Lung (tissue), 12 donors: Measurements from ENCODE around the gene IMMT. TPM values are rescaled to one million over a fixed set of nuclear protein-coding genes. Genes with fewer than 3 reads are reported as not detected.

Source experiments
- ATAC-seq: fragments of 200-7000 bp; cut with Tn5 transposase; one replicate; pipeline ENCODE4 v1.9.1; 2020; ENCODE audit warnings: moderate number of reproducible peaks; ENCODE audit not compliant: insufficient read depth, low FRiP score
- DNase-seq, 3 donors: peaks; one replicate each; pipeline ENCODE4 v3.0.0-alpha.2; 2013 to 2017
- H3K27ac ChIP-seq, 2 donors: one replicate each; pipeline ENCODE4 v1.5.1; 2013; ENCODE audit warnings: mild to moderate bottlenecking in 2 of 2, moderate library complexity in 2 of 2, control low read depth in 1 of 2, inconsistent platforms in 1 of 2, low read depth in 1 of 2, low read length in 1 of 2
- H3K27me3 ChIP-seq, 3 donors: one replicate each; pipeline ENCODE4 v1.5.1; 2013; ENCODE audit warnings: low read length in 2 of 3; ENCODE audit not compliant: control insufficient read depth in 3 of 3, insufficient read depth in 3 of 3
- H3K36me3 ChIP-seq, 4 donors: one replicate each; pipeline ENCODE4 v1.5.1; 2013; ENCODE audit warnings: low read length in 4 of 4, mild to moderate bottlenecking in 1 of 4, moderate library complexity in 1 of 4; ENCODE audit not compliant: control insufficient read depth in 4 of 4, insufficient read depth in 4 of 4
- H3K4me1 ChIP-seq, 5 donors: one replicate each; pipeline ENCODE4 v1.5.1; 2013; ENCODE audit warnings: low read length in 5 of 5, mild to moderate bottlenecking in 2 of 5, moderate library complexity in 1 of 5; ENCODE audit not compliant: control insufficient read depth in 5 of 5, insufficient read depth in 5 of 5
- H3K4me3 ChIP-seq: one replicate; pipeline ENCODE4 v1.5.1; 2013; ENCODE audit warnings: mild to moderate bottlenecking, control low read depth, moderate library complexity
- H3K9ac ChIP-seq, 2 donors: one replicate each; pipeline ENCODE4 v1.5.1; 2013; ENCODE audit warnings: low read length in 2 of 2, control low read depth in 1 of 2; ENCODE audit not compliant: insufficient read depth in 1 of 2
- H3K9me3 ChIP-seq, 4 donors: one replicate each; pipeline ENCODE4 v1.5.1; 2013; ENCODE audit warnings: low read length in 3 of 4, mild to moderate bottlenecking in 1 of 4, moderate library complexity in 1 of 4; ENCODE audit not compliant: control insufficient read depth in 4 of 4, insufficient read depth in 3 of 4
- CTCF ChIP-seq: IDR thresholded peaks from 2 replicates; pipeline ENCODE4 v1.5.1; 2012; ENCODE audit warnings: mild to moderate bottlenecking; ENCODE audit errors: control extremely low read depth, extremely low read depth
- WGBS, 2 donors: extraction: QIAGEN DNeasy Blood & Tissue Kit; methylation state at CpG; one replicate each; pipeline ENCODE4 v1.1.7; 2013; 5-methylcytosine and 5-hydroxymethylcytosine counted together
- polyA plus RNA-seq, 2 donors: library from polyadenylated mRNA; stranded (reverse); fragments of 200-250 nt; gene quantifications; one replicate each; pipeline ENCODE4 v1.2.1, GENCODE V29; 2013
- total RNA-seq, 2 donors: library from RNA; depleted of rRNA in 1 of 2; stranded (reverse); fragments of >200 nt in 1 of 2; gene quantifications; one replicate each; pipeline ENCODE4 v1.2.1, GENCODE V29; 2014 to 2021
- donor health status: control.
- donor health status: control.
- donor health status: Bipolar disorder and iron deficiency.
- donor health status: healthy.
- donor health status: DM: yes; HTN: yes; CAD: no.

Gene IMMT
- total and polyA plus RNA-seq, 4 donors: 22.8 to 63.4 (median 48.2) TPM

- Histone ChIP-seq H3K9me3 (no peaks in the 10 kb centered on the region), H3K4me3 (no peak overlapping the region), H3K9ac (no peak overlapping the region), H3K27me3 (no peaks in the 10 kb centered on the region), H3K36me3 (peaks cover 29 to 52% (median 41%) of the 10 kb centered on the region in 4 donors), H3K4me1 (no peaks in the 10 kb centered on the region), H3K27ac (no peak overlapping the region)
- TF ChIP-seq CTCF: no peak
- WGBS, 2 donors: 94 to 96% methylated on average over 2 of the region's 2 CpGs
- DNase-seq (no peak), ATAC-seq (no peak)
Observed at GRCh38 chr2:86150502-86150901, 44.8 kb downstream of the IMMT start.

- no peak for ATAC-seq
- WGBS, 2 donors: 88 to 91% methylated on average over 2 of the region's 2 CpGs
- Histone ChIP-seq H3K36me3 (peaks cover 34 to 70% (median 52%) of the 10 kb centered on the region in 4 donors), H3K4me3 (no peak overlapping the region), H3K4me1 (no peaks in the 10 kb centered on the region), H3K27ac (no peak overlapping the region), H3K9me3 (no peaks in the 10 kb centered on the region), H3K27me3 (no peaks in the 10 kb centered on the region), H3K9ac (no peak overlapping the region)
- TF ChIP-seq CTCF: no peak
- DNase-seq: no peak
Observed at GRCh38 chr2:86147793-86148192, 47.5 kb downstream of the IMMT start.

- ATAC-seq (no peak), DNase-seq (no peak)
- no peak overlapping the region for H3K9ac ChIP-seq
- 91% methylated on average over 14 of the region's 14 CpGs for WGBS, 2 donors
- H3K4me3 ChIP-seq: no peak overlapping the region
- no peak overlapping the region for H3K27ac ChIP-seq
- no peaks in the 10 kb centered on the region for H3K9me3 ChIP-seq
- H3K36me3 ChIP-seq: peaks cover 41 to 75% (median 43%) of the 10 kb centered on the region in 4 donors
- no peak for TF ChIP-seq CTCF
- H3K27me3 ChIP-seq: no peaks in the 10 kb centered on the region
- H3K4me1 ChIP-seq: no peaks in the 10 kb centered on the region
Observed at GRCh38 chr2:86143926-86144685, 51.2 kb downstream of the IMMT start.

GRCh38 chr2:86143307-86143706 is 52.0 kb downstream of the IMMT start:
- no peaks in the 10 kb centered on the region for H3K4me1 ChIP-seq
- 74 to 83% methylated on average over 6 of the region's 6 CpGs for WGBS, 2 donors
- TF ChIP-seq CTCF: no peak

More at GRCh38 chr2:86143307-86143706, 52.0 kb downstream of the IMMT start:
- no peaks in the 10 kb centered on the region for H3K9me3 ChIP-seq
- no peak overlapping the region for H3K27ac ChIP-seq
- peaks cover 43 to 75% (median 44%) of the 10 kb centered on the region in 4 donors for H3K36me3 ChIP-seq
- peak in 1 of 3 donors; percentile 12 for DNase-seq
- no peak overlapping the region for H3K4me3 ChIP-seq
- ATAC-seq: no peak
- H3K27me3 ChIP-seq: no peaks in the 10 kb centered on the region
- no peak overlapping the region for H3K9ac ChIP-seq
